ENCODE data around the gene PTGR3.

- no peak for TF ChIP-seq ZFP30 (CRISPR knock-in tag; IDR thresholded peaks at IDR 0.05)
- no peak for TF ChIP-seq TSHZ2 (CRISPR knock-in tag; IDR thresholded peaks at IDR 0.05)
- no peak for TF ChIP-seq CSDC2 (CRISPR knock-in tag; IDR thresholded peaks at IDR 0.05)
- no peak for TF ChIP-seq CSRNP3 (CRISPR knock-in tag; IDR thresholded peaks at IDR 0.05)
- no peak for TF ChIP-seq SNAI2 (CRISPR knock-in tag; IDR thresholded peaks at IDR 0.05)
- TF ChIP-seq, protein P1, sequence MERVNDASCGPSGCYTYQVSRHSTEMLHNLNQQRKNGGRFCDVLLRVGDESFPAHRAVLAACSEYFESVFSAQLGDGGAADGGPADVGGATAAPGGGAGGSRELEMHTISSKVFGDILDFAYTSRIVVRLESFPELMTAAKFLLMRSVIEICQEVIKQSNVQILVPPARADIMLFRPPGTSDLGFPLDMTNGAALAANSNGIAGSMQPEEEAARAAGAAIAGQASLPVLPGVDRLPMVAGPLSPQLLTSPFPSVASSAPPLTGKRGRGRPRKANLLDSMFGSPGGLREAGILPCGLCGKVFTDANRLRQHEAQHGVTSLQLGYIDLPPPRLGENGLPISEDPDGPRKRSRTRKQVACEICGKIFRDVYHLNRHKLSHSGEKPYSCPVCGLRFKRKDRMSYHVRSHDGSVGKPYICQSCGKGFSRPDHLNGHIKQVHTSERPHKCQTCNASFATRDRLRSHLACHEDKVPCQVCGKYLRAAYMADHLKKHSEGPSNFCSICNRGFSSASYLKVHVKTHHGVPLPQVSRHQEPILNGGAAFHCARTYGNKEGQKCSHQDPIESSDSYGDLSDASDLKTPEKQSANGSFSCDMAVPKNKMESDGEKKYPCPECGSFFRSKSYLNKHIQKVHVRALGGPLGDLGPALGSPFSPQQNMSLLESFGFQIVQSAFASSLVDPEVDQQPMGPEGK (CRISPR knock-in tag; IDR thresholded peaks at IDR 0.05; ENCODE audit: borderline replicate concordance) = no peak
- TF ChIP-seq OSR1 (CRISPR knock-in tag; IDR thresholded peaks at IDR 0.05) = no peak
- TF ChIP-seq ARNTL (CRISPR knock-in tag; IDR thresholded peaks at IDR 0.05; ENCODE audit: borderline replicate concordance, low read depth) = no peak
- TF ChIP-seq ZNF565 (CRISPR knock-in tag; conservative IDR thresholded peaks at IDR 0.05; ENCODE audit: low read depth) = no peak
- no peak for TF ChIP-seq ZNF8 (CRISPR knock-in tag; IDR thresholded peaks at IDR 0.05)
- TF ChIP-seq RARB (CRISPR knock-in tag; IDR thresholded peaks at IDR 0.05) = no peak
- TF ChIP-seq ZNF70 (CRISPR knock-in tag; IDR thresholded peaks at IDR 0.05) = no peak
- no peak for TF ChIP-seq CREB5 (CRISPR knock-in tag; IDR thresholded peaks at IDR 0.05; ENCODE audit: low read depth)
- TF ChIP-seq TCF4 (CRISPR knock-in tag; IDR thresholded peaks at IDR 0.05; ENCODE audit: borderline replicate concordance) = no peak
Observed at GRCh38 chr18:75169411-75169810, 39.5 kb downstream of the PTGR3 start.

Data from SK-N-SH treated with all-trans-retinoic acid at 6 μM for 48 hours (cell line).